AG04450 (cell line): ENCODE results near the gene C10orf143. TPM values are rescaled to one million over a fixed set of nuclear protein-coding genes. Genes with fewer than 3 reads are reported as not detected.
"Not testable (repeated sequence)": the region's sequence is repeated elsewhere in the genome, so short reads cannot be mapped to it uniquely, and the experiment has no call there.

Source experiments
- CTCF ChIA-PET: fragments of 300-600, 350-600 bp; formaldehyde crosslinking; extraction: SDS; loops from one replicate; lab custom pipeline; 2022; ENCODE audit warnings: antibody characterized with exemption, inconsistent platforms; lab: Charles Lee
- POLR2A ChIA-PET: fragments of 350-600 bp; formaldehyde crosslinking; extraction: SDS; loops from one replicate; lab custom pipeline; 2021; ENCODE audit warnings: antibody characterized with exemption, inconsistent platforms; lab: Yijun Ruan, JAX
- DNase-seq: peaks from one replicate; pipeline ENCODE4 v3.0.0-alpha.2; 2011; ENCODE audit warnings: low read depth, low spot score
- H3K27ac ChIP-seq: one replicate; pipeline ENCODE4 v1.5.1; 2012; ENCODE audit warnings: low read depth, low read length, control low read depth
- H3K27me3 ChIP-seq: one replicate; pipeline ENCODE4 v1.6.0; 2012; ENCODE audit warnings: low read length; ENCODE audit not compliant: control insufficient read depth, insufficient read depth
- H3K4me3 ChIP-seq: 2 replicates; pipeline ENCODE4 v1.5.1; 2011; ENCODE audit warnings: mild to moderate bottlenecking, low read depth, low read length, control low read depth
- H3K9me3 ChIP-seq: 2 replicates; pipeline ENCODE4 v1.5.1; 2012; ENCODE audit warnings: low read length; ENCODE audit not compliant: control insufficient read depth, insufficient read depth
- polyA plus RNA-seq: library from polyadenylated mRNA; depleted of rRNA; stranded (reverse); fragments of >200 nt; gene quantifications from 2 replicates; pipeline ENCODE4 v1.2.3, GENCODE V29; 2011
- TF ChIP-seq, protein P1 (sequence below): IDR thresholded peaks from 2 replicates; pipeline ENCODE4 v1.5.1; 2011; ENCODE audit warnings: low read depth, low read length, control low read depth, inconsistent platforms

Gene C10orf143
- polyA plus RNA-seq, 1 experiment: 1.9 TPM

DNA sequence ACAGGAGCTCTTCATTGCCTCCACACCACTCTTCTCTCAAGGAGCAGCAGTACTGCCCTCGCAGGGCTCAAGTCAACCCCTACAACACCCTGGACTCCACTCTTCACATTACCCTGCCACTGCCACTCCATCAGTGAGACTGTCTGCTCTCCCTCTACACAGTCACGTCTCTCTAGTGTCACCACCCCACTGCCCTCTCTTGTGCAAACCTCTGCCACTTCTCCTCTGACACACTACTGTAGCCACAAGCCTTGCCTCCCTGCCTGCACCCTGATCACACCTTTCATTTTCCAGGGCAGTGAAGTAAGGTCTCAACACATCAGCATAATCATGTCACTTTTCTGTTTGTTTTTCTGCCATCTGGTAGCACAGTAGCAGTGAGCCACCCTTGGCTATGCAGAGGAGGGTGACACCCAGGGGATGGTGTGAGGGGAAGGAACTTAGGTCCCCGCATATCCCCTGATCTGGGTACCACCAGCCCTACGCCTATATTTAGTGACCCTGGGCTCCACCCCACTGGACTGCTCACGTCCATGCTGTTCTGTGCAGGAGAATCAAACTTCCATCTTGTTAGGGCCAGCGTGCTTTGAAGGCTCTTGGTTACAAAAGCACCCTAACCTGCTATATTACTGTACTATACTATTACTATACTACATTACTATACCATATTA, 1.6 kb downstream of the C10orf143 start:
- peak overlapping the region; percentile 97 for H3K4me3 ChIP-seq
- ChIA-PET CTCF (interaction anchor here (0.6 to 3.2 kb wide), 32 partner anchors 8 to 1994 kb away, joined by 3 to 59 read pairs (median 5); partner anchors contain the start of gene GLRX3), POLR2A (interaction anchor here (0.6 to 3.2 kb wide), 2 partner anchors 23 to 28 kb away, joined by 3 to 93 read pairs; partner anchors contain the start of gene GLRX3)
- TF ChIP-seq, protein P1, sequence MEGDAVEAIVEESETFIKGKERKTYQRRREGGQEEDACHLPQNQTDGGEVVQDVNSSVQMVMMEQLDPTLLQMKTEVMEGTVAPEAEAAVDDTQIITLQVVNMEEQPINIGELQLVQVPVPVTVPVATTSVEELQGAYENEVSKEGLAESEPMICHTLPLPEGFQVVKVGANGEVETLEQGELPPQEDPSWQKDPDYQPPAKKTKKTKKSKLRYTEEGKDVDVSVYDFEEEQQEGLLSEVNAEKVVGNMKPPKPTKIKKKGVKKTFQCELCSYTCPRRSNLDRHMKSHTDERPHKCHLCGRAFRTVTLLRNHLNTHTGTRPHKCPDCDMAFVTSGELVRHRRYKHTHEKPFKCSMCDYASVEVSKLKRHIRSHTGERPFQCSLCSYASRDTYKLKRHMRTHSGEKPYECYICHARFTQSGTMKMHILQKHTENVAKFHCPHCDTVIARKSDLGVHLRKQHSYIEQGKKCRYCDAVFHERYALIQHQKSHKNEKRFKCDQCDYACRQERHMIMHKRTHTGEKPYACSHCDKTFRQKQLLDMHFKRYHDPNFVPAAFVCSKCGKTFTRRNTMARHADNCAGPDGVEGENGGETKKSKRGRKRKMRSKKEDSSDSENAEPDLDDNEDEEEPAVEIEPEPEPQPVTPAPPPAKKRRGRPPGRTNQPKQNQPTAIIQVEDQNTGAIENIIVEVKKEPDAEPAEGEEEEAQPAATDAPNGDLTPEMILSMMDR: no peak
- H3K27ac ChIP-seq: no peak overlapping the region
- peaks cover 3% of the 10 kb centered on the region; the same call in 1 of the 2 replicates for H3K9me3 ChIP-seq
- DNase-seq: no peak
- H3K27me3 ChIP-seq: no peaks in the 10 kb centered on the region

DNA sequence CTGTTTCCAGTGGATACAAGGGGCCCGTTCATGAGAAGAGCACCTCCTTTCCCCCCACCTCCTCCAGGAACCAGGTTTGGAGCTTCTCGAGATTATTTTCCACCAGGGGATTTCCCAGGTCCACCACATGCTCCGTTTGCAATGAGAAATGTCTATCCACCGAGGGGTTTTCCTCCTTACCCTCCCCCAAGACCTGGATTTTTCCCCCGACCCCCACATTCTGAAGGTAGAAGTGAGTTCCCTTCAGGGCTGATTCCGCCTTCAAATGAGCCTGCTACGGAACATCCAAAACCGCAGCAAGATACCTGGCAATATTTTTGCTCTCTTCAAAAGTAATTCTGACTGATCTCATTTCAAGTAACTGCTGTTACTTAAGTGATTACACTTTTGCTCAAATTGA, 2.5 kb downstream of the C10orf143 start:
- H3K4me3 ChIP-seq, CTCF ChIA-PET, H3K27ac ChIP-seq, POLR2A ChIA-PET, DNase-seq, H3K27me3 ChIP-seq, H3K9me3 ChIP-seq: not testable (repeated sequence)

DNA sequence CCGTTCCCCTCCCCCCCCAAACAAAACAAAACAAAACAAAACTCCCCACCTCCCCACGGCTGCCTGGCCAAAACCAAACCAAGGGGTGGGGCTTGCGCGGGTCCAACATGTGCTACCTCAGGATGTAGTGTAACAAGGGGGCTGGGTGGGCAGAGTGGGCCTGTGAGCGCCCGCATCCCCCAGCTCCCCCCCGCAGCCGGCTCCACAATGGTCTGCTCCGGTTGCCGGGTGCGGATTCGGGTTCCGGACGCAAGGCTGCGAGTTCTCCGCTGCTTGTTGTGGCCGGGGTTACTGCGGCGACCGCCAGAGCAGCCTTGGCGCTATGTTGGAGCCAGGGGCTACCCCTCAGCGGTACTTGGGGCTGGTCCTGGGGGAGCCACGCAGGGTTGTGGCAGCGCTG, 4.9 kb downstream of the C10orf143 start:
- H3K27ac ChIP-seq: no peak overlapping the region
- no peak for DNase-seq
- ChIA-PET POLR2A (no interaction called here), CTCF (interaction anchor here (1.2 kb wide), 1 partner anchor 31 kb away, joined by 5 read pairs; no protein-coding TSS in a partner anchor)
- TF ChIP-seq, protein P1: no peak
- H3K27me3 ChIP-seq: no peaks in the 10 kb centered on the region
- no peak overlapping the region for H3K4me3 ChIP-seq
- H3K9me3 ChIP-seq: no peaks in the 10 kb centered on the region

DNA sequence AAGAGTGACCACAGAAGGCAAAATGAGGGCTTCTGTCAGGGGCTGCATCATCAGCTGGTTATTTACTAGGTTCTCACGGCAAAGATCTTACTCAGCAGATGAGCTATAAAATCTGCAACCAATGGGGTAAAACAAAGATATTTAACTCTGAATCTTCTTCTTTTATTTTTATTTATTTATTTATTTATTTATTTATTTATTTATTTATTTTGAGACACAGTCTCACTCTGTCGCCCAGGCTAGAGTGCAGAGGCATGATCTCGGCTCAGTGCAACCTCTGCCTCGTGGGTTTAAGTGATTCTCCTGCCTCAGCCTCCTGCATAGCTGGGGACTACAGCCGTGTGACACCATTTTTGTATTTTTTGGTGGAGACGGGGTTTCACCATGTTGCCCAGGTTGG, 11.3 kb downstream of the C10orf143 start:
- POLR2A ChIA-PET: no interaction called here
- no peaks in the 10 kb centered on the region for H3K9me3 ChIP-seq
- H3K27me3 ChIP-seq: no peaks in the 10 kb centered on the region
- H3K27ac ChIP-seq: no peak overlapping the region
- H3K4me3 ChIP-seq: no peak overlapping the region
- TF ChIP-seq, protein P1: no peak
- no peak for DNase-seq
- CTCF ChIA-PET: interaction anchor here (2.2 kb wide), 1 partner anchor 11 kb away, joined by 15 read pairs; the partner anchor contains the start of gene C10orf143

DNA sequence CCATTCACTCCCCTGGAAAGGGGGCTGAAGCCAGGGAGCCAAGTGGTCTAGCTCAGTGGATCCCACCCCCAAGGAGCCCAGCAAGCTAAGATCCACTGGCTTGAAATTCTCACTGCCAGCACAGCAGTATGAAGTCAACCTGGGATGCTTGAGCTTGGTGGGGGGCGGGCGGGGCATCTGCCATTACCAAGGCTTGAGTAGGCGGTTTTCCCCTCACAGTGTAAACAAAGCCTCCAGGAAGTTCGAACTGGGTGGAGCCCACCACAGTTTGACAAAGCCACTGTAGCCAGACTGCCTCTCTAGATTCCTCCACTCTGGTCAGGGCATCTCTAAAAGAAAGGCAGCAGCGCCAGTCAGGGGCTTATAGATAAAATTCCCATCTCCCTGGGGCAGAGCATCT, 20.1 kb downstream of the C10orf143 start:
- H3K27ac ChIP-seq, DNase-seq, CTCF ChIA-PET, H3K4me3 ChIP-seq, H3K9me3 ChIP-seq, H3K27me3 ChIP-seq: not testable (repeated sequence)
- POLR2A ChIA-PET: interaction anchor here (0.6 to 1.5 kb wide), 2 partner anchors 14 to 20 kb away, joined by 3 to 9 read pairs; partner anchors contain the start of gene C10orf143

DNA sequence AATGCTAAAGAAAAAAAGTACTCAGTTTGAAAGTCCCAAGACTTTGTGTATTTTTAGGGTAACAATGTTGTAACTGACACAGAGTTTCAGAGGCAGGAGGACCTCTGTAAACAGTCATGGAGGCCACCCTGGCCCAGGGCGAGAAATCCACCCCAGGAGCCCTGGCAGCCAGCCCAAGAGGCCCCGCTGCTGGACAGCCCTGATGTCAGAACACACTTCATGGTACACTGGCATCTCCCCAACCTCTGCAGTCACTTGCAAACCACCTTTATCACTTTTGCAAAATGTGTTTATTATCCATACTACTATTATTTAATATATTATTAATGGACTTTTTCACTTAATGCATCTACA, 30.2 kb downstream of the C10orf143 start:
- Histone ChIP-seq H3K27me3 (no peaks in the 10 kb centered on the region), H3K9me3 (peaks cover 3% of the 10 kb centered on the region; the same call in 1 of the 2 replicates), H3K4me3 (no peak overlapping the region), H3K27ac (no peak overlapping the region)
- TF ChIP-seq, protein P1: no peak
- CTCF ChIA-PET: interaction anchor here (1.4 kb wide), 1 partner anchor 29 kb away, joined by 4 read pairs; no protein-coding TSS in a partner anchor
- DNase-seq: no peak
- POLR2A ChIA-PET: no interaction called here
